Measurements from ENCODE around the gene MERTK. TPM values are rescaled to one million over a fixed set of nuclear protein-coding genes. Genes with fewer than 3 reads are reported as not detected.

The MERTK gene
- total RNA-seq, 1 donor from 2014 or later = 27.1 TPM

DNA sequence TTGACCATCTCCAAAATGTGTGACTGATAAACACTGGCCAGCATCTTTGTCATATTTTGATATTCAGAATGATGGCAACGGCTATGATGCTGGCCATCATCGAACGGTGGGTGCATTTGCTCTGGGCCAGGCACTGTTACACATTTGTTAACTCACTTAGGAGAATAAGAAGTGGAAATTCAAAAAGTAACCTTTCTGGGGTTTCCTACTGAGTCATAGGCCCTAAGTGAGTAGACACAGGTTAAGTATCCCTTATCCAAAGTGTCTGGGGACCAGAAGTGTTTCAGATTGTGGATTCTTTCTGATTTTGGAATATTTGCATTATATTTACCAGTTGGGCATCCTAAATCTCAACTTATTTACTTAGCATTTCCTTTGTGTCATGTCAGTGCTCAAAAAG is 92.0 kb downstream of the MERTK start:
- H3K36me3 Mint-ChIP-seq = peaks cover 32% of the 10 kb centered on the region

DNA sequence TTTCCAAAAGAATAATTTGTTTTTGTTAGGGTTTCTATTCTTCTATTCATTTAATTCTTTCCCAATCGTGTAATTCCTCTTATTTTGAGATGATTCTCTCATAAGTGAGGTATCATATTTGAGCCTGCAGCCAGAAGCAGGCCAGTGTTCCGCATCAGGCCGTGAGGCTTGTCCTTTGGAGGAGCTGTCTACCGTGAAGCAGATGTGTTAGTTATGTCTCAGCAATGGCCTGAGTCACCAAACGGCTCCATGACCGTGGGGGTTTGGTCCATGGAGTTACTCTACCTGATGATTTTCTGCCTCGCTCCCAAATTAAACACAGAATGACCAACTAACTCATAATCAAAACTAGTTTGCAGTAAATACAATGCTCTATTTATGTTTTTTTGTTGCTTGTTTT is 92.4 kb downstream of the MERTK start:
- H3K9me3 Mint-ChIP-seq = no peaks in the 10 kb centered on the region
- no peak overlapping the region for H3K4me3 Mint-ChIP-seq
- no peak overlapping the region for H3K27ac Mint-ChIP-seq
- peaks cover 35% of the 10 kb centered on the region for H3K36me3 Mint-ChIP-seq
- H3K4me1 Mint-ChIP-seq = peaks cover 24% of the 10 kb centered on the region
- TF ChIP-seq CTCF (IDR thresholded peaks at IDR 0.05; ENCODE audit: unreplicated experiment) = no peak
- no peaks in the 10 kb centered on the region for H3K27me3 Mint-ChIP-seq (ENCODE audit: low read depth)
- DNase-seq (ENCODE audit: low spot score in 2 of 2, unreplicated experiment in 2 of 2) = no peak

More for the DNA sequence above, 92.0 kb downstream of the MERTK start:
- H3K27ac Mint-ChIP-seq = no peak overlapping the region
- DNase-seq (ENCODE audit: low spot score in 2 of 2, unreplicated experiment in 2 of 2) = no peak
- TF ChIP-seq CTCF (IDR thresholded peaks at IDR 0.05; ENCODE audit: unreplicated experiment) = no peak
- H3K9me3 Mint-ChIP-seq = no peaks in the 10 kb centered on the region
- H3K27me3 Mint-ChIP-seq (ENCODE audit: low read depth) = no peaks in the 10 kb centered on the region
- H3K4me1 Mint-ChIP-seq = peaks cover 29% of the 10 kb centered on the region
- H3K4me3 Mint-ChIP-seq = no peak overlapping the region

DNA sequence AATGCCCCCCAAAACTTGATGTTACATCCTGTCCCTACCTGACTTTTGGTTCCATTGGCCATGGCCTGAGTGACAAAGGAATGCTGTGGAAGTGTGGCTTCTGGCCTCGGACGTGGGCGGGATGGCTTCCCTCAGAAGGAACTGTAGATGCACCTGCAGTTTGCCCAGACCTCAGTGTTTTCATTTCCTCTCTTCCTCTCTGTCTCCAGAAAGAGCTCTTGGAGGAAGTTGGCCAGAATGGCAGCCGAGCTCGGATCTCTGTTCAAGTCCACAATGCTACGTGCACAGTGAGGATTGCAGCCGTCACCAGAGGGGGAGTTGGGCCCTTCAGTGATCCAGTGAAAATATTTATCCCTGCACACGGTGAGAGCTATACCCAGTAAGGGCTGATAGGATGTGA is 95.6 kb downstream of the MERTK start:
- H3K4me3 Mint-ChIP-seq = no peak overlapping the region
- H3K9me3 Mint-ChIP-seq = no peaks in the 10 kb centered on the region
- H3K4me1 Mint-ChIP-seq = no peaks in the 10 kb centered on the region
- H3K27me3 Mint-ChIP-seq (ENCODE audit: low read depth) = no peaks in the 10 kb centered on the region
- no peak for DNase-seq (ENCODE audit: low spot score in 2 of 2, unreplicated experiment in 2 of 2)
- H3K36me3 Mint-ChIP-seq = peaks cover 44% of the 10 kb centered on the region
- no peak overlapping the region for H3K27ac Mint-ChIP-seq
- no peak for TF ChIP-seq CTCF (IDR thresholded peaks at IDR 0.05; ENCODE audit: unreplicated experiment)

GRCh38 chr2:111995148-111995547 is 96.7 kb downstream of the MERTK start:
- no peak for DNase-seq (ENCODE audit: low spot score in 2 of 2, unreplicated experiment in 2 of 2)
- peaks cover 49% of the 10 kb centered on the region for H3K36me3 Mint-ChIP-seq
- H3K27ac Mint-ChIP-seq = no peak overlapping the region
- H3K27me3 Mint-ChIP-seq (ENCODE audit: low read depth) = no peaks in the 10 kb centered on the region
- H3K4me1 Mint-ChIP-seq = no peaks in the 10 kb centered on the region
- H3K9me3 Mint-ChIP-seq = no peaks in the 10 kb centered on the region
- H3K4me3 Mint-ChIP-seq = no peak overlapping the region
- TF ChIP-seq CTCF (IDR thresholded peaks at IDR 0.05; ENCODE audit: unreplicated experiment) = no peak

DNA sequence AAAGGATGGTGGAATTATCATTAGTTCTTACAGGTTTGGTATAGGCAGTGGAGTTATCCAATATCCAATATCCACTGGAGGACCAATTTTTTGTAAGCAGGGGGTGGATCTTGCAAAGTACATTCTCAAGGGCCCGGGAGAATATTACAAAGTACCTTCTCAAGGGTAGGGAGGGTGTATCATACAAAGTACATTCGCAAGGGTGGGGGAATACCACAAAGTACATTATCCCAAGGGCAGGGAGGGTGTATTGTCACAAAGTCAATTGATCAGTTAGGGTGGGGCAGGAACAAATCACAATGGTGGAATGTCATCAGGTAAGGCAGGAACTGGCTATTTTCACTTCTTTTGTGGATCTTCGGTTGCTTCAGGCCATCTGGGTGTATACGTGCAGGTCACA is 101.4 kb downstream of the MERTK start:
- peaks cover 44% of the 10 kb centered on the region for H3K36me3 Mint-ChIP-seq
- DNase-seq (ENCODE audit: low spot score in 2 of 2, unreplicated experiment in 2 of 2) = no peak
- no peaks in the 10 kb centered on the region for H3K27me3 Mint-ChIP-seq (ENCODE audit: low read depth)
- peaks cover 8% of the 10 kb centered on the region for H3K4me1 Mint-ChIP-seq
- no peak overlapping the region for H3K27ac Mint-ChIP-seq
- H3K9me3 Mint-ChIP-seq = no peaks in the 10 kb centered on the region
- TF ChIP-seq CTCF (IDR thresholded peaks at IDR 0.05; ENCODE audit: unreplicated experiment) = no peak
- H3K4me3 Mint-ChIP-seq = no peak overlapping the region
